GM12872 (cell line): ENCODE measurements around the gene PPIA.

ENCODE experiments used
- CTCF ChIP-seq: IDR thresholded peaks from 3 replicates; pipeline ENCODE4 v1.5.1; 2011; ENCODE audit warnings: low read depth, mild to moderate bottlenecking, low read length, moderate library complexity; ENCODE audit not compliant: insufficient read depth

PPIA gene

GRCh38 chr7:44849885-44850544 is 53.5 kb downstream of the PPIA start:
- TF ChIP-seq CTCF = no peak

GRCh38 chr7:44852590-44852989 is 56.1 kb downstream of the PPIA start:
- no peak for TF ChIP-seq CTCF
